PC-9 (cell line): Measurements from ENCODE around the gene EIF3K.

Experiments used
- EZH2 ChIP-seq: fragments of 200-600 bp; sonication (generic); IDR thresholded peaks from 2 replicates; pipeline ENCODE4 v1.8.0; 2017; ENCODE audit warnings: antibody characterized with exemption, low read depth
- TF ChIP-seq, protein P1 (sequence below): fragments of 200-600 bp; sonication (generic); conservative IDR thresholded peaks from 2 replicates; pipeline ENCODE4 v1.6.1; 2017; ENCODE audit warnings: mixed run types, antibody characterized with exemption, mild to moderate bottlenecking, moderate library complexity

DNA sequence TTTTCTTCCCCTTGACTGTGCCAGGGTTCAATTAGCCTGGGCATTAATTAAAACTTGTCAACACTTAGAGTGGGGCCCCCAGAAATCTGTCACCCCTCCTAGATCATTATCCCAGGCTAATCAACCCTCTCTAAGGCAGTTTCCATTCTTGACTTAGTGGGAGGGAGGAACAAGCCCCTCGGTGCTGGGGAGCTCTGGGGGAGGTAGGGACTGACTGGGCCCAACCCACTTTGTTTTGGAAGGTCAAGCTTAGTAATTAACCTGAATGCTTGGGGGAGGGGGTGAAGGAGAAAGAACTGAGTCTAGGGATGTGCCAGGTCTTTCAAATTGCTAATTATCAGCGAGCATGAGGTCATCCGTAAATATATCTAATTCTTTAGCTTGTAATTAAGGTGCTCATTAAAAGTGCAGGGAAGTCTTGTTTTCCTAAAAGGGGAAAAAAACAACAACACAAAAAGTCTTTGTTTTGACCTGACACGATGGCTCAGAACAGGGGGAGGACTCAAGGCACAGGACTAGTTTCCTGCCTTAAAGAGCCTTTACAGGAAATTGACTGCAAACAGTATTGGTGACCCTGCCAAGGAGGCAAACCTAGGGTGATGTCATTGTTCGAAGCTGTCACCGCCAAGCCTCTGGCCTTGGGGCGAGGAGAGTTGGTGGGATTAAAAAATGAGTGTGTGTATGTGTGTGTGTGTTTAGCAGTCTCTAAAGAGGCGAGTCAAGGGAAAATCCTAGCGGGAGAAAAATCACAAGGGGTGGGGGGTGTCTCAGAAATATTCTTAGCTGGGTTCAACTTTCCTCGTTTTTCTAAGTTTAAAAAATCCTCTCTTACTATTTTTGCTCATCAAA is 47.9 kb downstream of the EIF3K start:
- TF ChIP-seq, protein P1, sequence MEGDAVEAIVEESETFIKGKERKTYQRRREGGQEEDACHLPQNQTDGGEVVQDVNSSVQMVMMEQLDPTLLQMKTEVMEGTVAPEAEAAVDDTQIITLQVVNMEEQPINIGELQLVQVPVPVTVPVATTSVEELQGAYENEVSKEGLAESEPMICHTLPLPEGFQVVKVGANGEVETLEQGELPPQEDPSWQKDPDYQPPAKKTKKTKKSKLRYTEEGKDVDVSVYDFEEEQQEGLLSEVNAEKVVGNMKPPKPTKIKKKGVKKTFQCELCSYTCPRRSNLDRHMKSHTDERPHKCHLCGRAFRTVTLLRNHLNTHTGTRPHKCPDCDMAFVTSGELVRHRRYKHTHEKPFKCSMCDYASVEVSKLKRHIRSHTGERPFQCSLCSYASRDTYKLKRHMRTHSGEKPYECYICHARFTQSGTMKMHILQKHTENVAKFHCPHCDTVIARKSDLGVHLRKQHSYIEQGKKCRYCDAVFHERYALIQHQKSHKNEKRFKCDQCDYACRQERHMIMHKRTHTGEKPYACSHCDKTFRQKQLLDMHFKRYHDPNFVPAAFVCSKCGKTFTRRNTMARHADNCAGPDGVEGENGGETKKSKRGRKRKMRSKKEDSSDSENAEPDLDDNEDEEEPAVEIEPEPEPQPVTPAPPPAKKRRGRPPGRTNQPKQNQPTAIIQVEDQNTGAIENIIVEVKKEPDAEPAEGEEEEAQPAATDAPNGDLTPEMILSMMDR = no peak
- no peak for TF ChIP-seq EZH2
